GM18907 (cell line): ENCODE data around the gene MUC4.
"Not testable (repeated sequence)": the region's sequence is repeated elsewhere in the genome, so short reads cannot be mapped to it uniquely, and the experiment has no call there.

ENCODE experiments used
- ATAC-seq: cut with Tn5 transposase; IDR thresholded peaks from one replicate; pipeline ENCODE4 v1.9.1; 2021; ENCODE audit warnings: mild to moderate bottlenecking, moderate library complexity; ENCODE audit not compliant: unreplicated experiment

The MUC4 gene

DNA sequence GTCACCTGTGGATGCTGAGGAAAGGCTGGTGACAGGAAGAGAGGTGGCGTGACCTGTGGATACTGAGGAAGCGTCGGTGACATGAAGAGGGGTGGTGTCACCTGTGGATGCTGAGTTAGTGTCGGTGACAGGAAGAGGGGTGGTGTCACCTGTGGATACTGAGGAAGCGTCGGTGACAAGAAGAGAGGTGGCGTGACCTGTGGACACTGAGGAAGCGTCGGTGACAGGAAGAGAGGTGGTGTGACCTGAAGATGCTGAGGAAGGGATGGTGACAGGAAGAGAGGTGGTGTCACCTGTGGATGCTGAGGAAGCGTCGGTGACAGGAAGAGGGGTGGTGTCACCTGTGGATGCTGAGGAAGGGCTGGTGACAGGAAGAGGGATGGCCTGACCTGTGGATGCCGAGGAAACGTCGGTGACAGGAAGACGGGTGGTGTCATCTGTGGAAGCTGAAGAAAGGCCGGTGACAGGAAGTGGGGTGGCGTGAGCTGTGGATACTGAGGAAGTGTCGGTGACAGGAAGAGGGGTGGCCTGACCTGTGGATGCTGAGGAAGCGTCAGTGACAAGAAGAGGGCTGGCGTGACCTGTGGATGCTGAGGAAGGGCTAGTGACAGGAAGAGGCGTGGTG lies 25.8 kb downstream of the MUC4 start:
- not testable (repeated sequence) for ATAC-seq

DNA sequence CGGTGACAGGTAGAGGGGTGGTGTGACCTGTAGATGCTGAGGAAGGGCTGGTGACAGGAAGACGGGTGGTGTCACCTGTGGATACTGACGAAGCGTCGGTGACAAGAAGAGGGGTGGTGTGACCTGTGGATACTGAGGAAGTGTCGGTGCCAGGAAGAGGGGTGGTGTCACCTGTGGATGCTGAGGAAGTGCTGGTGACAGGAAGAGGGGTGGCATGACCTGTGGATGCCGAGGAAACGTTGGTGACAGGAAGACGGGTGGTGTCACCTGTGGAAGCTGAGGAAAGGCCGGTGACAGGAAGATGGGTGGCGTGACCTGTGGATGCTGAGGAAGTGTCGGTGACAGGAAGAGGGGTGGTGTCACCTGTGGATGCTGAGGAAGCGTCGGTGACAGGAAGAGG lies 27.7 kb downstream of the MUC4 start:
- ATAC-seq = not testable (repeated sequence)

DNA sequence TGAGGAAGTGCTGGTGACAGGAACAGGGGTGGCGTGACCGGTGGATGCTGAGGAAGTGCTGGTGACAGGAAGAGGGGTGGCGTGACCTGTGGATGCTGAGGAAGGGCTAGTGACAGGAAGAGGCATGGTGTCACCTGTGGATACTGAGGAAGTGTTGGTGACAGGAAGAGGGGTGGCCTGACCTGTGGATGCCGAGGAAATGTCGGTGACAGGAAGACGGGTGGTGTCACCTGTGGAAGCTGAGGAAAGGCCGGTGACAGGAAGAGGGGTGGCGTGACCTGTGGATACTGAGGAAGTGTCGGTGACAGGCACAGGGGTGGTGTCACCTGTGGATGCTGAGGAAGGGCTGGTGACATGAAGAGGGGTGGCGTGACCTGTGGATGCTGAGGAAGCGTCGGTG lies 30.5 kb downstream of the MUC4 start:
- not testable (repeated sequence) for ATAC-seq

DNA sequence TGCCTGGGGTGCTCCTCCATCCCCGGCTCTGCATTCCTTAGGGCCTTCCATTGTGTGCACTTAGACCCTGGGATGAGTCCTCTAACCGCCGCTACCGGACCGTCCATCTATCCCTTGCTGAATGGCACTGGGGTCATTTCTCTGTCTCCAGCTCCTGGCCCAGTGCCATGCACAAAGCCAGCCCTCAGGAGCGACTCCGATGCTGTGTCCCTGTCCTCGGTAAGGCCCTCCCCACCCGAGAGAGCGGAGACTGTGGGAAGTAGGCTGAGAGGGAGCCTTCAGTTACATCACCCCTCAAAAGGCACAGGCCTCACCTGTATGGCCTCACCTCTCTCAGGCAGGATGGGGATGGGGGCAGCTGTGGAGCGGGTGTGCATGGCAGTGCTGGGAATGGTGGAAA lies 33.8 kb downstream of the MUC4 start:
- no peak for ATAC-seq

DNA sequence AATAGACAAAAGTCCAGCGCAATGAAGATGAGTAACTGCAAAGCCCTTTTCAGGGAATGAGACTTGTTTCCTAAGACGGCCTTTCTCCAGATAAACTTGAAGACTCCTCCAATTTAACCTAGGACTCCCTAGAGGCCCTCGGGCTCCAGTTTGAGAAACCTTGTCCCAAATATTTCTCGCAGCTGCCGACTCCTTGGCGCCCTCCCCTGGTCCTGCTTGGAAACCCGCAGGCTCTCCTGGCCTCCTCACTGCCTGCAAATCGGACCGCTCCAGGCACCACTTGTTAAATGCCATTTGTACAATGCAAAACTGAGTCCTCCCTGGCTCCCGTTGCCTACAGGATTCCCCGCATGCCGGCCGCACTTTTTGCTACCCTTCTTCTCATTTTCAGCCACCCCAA lies 36.8 kb downstream of the MUC4 start:
- no peak for ATAC-seq

DNA sequence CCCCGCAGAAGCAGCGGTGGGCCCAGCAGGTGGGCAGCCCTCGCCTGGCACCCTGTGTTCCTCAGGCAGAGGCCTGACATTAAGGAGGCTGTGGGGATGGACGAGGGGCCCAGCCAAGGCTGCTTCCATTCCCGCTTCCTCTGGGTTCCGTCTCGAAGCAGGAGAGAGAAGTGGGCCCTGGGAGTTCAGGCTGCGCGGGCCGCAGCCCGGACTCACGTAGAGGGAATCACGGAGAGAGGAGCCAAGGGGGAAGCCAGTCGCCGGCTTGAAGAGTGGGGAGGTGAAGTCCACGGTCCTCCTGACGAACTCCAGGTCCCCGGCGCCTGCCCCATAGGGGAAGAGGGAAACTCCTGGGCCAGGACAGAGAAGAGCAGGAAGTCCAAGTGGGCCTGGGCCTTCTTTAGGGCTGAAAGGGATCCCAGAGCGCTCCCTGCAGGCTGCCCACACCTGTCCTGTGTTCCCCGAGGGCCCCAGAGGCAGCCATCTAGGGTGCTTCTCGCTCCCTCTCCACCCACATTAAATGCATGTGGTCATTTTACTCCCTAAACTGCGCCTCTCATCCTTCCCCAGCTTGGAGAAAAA lies 37.7 kb downstream of the MUC4 start:
- no peak for ATAC-seq

DNA sequence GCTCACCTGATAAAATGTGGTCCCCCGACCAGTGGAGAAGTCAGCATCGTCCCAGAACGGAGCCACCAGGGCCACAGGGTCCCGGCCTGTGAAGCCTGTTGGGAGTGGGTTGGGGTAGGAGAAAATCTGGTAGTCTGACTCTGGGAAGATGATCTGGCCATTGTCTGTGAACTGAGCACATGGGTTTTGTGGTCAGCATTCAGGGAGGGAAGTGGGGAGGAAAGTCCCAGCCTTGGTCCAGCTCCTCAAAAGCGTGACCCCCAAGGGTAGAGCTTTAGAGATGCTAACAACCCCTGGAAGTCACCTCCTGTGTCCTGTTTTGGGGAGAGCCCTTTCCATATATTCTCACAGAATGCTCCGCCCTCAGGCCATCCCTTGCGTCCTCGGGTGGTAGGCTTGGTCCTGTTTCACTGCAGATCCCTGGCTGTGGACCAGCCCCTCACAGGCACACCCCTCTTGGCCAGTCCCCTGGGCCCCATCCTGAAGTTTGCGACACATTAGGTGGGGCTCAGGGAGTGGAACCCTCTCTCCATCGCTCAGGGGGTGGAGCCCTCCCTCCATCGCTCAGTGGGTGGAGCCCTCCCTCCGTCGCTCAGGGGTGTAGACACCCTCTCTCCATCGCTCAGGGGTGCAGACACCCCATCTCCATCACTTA lies 40.0 kb downstream of the MUC4 start:
- no peak for ATAC-seq

DNA sequence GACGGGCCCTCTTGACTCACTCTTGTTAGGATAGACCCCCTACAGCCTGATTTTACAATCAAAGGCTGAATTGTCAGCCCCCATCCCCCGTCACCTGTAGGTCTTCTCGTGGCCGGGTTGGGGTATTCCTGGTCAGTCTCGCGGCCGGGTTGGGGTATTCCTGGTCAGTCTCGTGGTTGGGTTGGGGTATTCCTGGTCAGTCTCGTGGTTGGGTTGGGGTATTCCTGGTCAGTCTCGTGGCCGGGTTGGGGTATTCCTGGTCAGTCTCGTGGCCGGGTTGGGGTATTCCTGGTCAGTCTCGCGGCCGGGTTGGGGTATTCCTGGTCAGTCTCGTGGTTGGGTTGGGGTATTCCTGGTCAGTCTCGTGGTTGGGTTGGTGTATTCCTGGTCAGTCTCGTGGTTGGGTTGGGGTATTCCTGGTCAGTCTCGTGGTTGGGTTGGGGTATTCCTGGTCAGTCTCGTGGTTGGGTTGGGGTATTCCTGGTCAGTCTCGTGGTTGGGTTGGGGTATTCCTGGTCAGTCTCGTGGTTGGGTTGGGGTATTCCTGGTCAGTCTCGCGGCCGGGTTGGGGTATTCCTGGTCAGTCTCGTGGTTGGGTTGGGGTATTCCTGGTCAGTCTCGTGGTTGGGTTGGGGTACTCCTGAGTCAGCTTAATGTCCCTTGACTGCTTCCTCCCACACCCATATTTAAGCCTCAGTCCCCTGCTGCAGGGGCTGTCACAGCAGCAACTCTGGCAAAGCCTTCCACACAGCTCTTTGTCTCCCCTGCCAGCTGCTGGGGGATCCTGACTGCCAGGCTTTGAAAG lies 40.7 kb downstream of the MUC4 start:
- ATAC-seq = not testable (repeated sequence)

DNA sequence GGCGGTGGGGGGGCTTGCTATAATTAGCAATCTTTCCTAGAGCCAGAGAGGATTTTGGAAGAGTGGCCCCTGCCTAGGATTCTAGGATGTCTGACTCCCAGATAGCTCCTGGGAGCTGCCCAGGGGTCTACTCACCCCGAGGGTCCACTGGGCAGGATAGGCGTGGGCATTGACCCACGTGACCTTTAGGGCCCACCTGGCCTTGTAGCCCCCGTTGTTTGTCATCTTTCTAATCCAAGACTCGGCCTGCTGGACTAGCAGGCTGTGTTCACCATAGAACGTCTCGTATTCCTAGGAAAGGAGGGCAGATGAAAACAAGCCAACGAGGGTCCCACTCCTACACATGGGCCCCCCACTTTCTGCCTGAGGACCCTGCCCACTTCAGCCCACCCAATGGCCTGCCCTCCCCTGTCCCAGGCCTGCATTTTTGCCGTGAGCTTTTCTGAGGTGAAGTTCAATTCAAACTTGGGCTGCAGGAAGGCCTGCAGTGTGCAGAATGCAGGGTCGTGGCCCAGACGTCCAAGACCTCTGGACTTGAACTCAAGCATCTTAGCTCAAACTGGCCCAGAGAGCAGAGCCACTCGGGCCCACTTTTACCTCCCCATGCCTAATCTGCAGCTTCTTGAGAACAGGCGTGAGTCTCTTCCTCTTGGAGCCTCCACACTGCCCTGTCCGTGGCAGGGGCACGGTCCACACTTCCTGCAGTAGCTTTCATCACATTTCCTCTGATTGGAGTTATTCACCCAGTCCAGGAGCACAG lies 41.5 kb downstream of the MUC4 start:
- ATAC-seq = no peak

DNA sequence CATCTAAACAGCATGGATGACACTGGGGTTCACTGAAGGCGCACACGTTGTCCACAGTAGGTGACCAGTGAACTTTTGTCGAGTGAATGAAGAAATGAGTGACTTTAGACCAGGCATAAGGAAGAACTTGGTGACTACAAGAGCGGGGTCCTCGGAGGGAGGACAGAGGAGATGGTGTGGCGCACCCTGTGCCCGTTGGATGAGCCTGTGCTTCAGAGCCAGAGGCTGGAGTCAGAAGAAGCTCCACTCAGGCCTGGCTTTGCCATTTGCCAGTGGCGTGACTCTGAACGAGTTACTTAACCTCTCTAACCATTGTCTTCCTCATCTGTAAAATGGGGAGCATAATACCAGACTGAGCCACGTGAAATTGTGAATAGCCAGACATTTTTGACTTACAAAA lies 42.2 kb downstream of the MUC4 start:
- no peak for ATAC-seq

DNA sequence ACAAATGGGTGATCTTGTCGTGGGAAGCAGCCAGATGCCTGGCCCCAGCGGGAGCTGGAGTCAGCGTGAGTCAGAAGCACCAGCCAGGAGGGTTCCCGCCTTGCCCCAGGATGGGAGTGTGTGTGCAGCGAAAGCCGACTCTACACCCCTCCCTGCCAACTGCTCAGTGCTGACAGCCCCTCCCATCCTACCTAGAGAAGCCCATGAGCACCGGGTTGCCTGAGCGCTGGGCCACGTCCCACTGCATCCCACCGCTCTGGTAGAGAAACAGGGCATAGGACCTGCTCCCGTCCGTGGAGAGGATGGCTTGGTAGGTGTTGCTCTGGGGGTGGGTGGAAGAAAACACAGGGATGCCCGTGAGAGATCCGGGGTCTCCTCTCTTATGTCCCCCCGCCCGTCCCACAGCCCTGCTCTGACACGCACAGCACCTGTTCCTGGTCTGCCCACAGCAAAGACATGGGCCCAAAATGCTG lies 42.9 kb downstream of the MUC4 start:
- no peak for ATAC-seq

DNA sequence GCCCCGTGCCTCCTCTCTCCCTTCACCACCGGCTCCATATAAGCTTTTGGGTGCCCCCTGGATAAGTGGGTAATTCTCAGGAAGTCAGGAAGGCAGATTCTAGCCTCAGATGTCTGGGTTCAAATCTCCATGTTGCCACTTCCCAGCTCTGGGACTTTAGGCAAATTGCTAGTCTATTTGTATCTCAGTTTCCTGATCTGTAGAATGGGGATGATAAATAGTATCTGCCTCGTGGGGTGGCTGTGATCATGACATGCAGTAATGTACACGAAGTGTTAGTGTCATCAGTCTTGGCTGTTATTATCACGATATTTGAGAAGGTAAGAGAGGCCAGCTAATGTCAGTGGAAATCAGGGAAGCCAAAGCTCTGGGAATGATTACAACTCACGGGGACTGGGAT lies 43.3 kb downstream of the MUC4 start:
- no peak for ATAC-seq

DNA sequence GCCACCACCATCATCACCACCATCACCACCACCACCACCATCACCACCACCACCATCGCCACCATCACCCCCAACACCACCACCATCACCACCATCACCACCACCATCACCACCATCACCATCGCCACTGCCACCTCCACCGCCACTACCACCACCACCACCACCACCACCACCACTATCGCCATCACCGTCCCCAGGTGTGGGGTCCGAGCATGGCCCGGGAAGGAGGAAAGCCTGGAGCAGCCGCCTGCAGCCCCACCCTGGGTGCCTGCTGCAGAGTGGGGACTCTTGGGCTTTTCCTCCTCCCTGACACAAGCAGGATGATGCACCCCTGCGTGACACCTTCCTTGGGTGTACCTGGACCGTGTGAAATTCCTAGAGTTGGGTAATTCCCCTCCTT lies 43.9 kb downstream of the MUC4 start:
- no peak for ATAC-seq

DNA sequence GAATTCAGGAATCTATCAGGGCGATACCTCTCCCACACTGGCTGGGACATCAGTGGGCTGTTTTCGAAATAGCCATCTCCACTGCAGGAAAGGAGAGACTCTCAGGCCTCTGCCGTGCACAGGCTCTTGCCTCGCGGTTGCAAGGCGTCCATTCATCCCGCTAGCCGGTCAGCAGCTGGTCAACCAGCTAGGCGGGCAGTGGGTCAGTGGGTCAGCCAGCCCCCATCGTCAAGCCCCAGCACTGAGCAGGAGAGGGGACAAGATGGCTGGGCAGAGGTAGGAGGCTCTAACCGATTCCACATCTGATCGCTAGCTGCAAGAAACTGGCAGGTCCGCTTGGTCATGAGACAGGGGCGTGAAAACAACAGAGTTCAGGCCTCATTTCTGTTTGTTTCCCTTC lies 45.1 kb downstream of the MUC4 start:
- no peak for ATAC-seq

DNA sequence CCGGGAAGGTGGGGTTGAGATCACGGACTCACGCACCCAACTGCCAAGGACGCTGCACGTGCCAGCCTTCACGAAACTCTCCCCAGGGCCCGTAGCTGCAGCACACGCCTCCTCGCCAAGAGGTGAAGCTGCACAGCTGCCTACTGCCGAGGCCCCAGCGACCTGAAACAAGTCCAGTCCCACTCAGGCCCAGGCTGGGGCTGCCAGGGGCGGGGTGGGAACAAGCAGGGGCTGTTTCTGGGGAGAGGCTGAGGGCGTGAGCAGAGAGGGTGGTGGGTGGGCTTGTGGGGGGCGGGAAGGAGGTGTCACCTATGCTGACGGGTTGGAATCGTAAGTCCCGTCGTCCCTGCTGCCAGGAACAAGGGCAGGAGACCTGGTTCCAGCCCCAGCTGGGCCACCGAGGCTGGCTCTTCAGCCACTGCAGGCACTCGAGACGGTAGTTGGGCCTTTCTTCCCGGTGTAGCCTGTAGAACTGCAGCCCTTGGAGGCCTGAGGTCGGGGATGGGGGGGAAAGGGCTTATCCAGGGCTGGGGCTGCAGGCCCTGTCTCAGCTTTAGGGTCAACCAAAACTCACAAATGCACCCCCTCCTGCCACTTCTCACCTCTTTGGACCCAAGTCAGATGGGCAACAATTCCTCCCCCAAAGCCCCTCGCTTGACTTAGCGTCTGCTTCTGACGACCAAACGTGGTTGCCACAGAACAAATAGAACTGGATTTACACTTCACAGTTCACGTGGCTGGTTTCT lies 46.6 kb downstream of the MUC4 start:
- no peak for ATAC-seq

DNA sequence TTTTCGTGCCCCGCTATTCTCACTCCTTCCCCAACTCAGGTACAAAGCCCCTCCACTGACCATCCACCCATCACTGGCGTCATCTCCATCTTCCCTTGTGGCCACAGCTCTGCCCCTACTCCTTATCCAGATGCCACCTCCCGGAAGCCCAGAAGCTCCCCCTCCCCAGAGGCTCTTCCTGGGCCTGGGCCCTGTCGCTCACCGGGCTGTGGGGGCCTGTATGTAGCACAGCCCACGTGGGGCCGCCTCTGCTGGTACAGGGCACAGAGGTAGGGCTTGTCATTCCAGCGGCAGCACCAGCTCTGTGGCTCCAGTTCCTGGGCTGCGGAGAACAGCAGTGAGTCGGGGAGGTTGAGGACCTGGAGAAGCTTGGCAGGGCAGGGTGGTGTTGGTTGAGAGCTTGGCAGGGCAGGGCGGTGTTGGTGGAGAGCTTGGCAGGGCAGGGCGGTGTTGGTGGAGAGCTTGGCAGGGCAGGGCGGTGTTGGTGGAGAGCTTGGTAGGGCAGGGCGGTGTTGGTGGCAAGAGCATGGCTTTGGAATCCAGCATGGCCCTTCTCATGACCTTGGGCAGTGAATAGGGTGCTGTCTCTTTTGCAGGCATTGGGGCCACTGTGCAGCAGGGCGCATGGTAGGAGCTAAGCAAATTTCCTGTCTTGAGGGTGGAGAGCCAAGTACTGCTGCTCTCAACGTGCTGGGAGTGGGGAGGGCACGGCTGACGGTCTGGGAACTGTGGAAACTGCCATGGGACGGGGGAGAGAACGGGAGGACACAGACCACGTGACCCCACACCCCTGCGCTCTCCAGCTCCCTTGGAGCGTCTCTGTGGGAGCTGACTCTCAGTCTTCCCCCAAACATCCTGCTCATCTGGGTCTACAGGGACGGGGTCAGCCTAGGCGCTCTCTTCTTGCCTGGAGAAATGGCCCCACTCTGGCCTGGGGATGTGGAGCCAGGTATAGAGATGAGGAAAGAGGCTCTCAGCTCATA lies 47.6 kb downstream of the MUC4 start:
- no peak for ATAC-seq

DNA sequence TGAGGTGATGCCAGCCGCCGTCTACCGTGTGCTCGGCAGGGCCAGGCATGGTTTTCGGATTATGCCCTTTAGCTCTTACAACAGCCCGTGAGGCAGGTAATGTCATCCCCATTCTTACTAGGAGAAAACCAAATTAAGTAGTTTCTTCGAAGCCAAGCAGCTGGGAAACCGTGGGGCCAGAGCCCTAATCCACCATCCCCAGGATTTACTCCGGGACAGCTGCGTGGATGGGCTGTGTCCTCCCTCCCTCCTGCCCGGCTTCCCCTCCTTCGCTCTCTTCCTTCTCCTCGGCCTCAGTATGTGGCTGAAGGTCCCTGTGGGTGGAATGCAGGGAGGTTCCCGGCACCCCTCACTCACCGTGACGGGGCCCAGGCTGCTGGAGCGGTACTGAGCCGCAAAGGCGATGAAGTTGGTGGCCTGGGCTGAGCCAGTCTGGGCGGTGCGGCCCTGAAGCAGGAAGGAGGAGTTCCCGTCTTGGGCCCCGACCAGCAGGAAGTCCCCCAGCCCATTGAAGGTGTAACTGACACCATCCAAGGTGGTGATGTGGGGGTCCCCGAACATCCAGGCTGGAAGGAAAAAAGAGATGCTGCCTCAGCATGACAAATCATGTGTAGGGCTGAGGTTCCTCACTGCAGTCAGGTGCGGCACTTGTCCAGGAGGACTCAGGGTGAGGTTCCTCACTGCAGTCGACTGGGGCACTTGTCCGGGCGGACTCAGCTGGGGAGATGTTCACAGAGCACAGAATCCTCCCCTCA lies 48.5 kb downstream of the MUC4 start:
- no peak for ATAC-seq

DNA sequence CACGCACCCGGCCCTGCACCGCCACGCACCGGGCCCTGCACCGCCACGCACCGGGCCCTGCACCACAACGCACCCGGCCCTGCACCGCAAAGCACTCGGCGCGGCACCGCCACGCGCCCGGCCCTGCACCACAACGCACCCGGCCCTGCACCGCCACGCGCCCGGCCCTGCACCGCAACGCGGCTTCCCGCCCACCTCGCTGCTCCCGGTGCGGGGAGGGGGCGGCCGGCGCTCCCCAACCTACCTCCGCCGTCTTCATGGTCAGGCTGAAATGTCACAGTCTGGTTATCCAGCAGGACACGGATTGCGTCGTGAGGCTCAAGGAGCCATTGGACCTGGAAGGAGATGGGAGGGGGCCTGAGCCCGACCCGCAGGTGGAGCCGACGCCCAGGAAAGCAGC lies 49.1 kb downstream of the MUC4 start:
- ATAC-seq = no peak
